HepG2 (cell line): Measurements from ENCODE around the gene PLCG1. TPM values are rescaled to one million over a fixed set of nuclear protein-coding genes. Genes with fewer than 3 reads are reported as not detected.

Experiments
- CBX5 ChIP-seq: sonication (generic); formaldehyde crosslinking; IDR thresholded peaks from 2 replicates; pipeline ENCODE4 v1.4.0; 2020; ENCODE audit warnings: missing genetic modification reagents, borderline replicate concordance
- HOXA7 ChIP-seq: sonication (generic); formaldehyde crosslinking; IDR thresholded peaks from 2 replicates; pipeline ENCODE4 v1.8.1; 2022; ENCODE audit warnings: mild to moderate bottlenecking, missing genetic modification reagents, moderate library complexity
- HOXD1 ChIP-seq: sonication (generic); formaldehyde crosslinking; IDR thresholded peaks from 2 replicates; pipeline ENCODE4 v1.5.0; 2020; ENCODE audit warnings: missing genetic modification reagents
- KDM3A ChIP-seq: IDR thresholded peaks from 2 replicates; pipeline ENCODE4 v1.6.1; 2018; ENCODE audit warnings: low read depth, missing compliant biosample characterization
- MAFK ChIP-seq, 2 experiments: IDR thresholded peaks in 1 of 2; conservative IDR thresholded peaks in 1 of 2; 2 replicates each; pipeline ENCODE4 v1.6.1; 2011; ENCODE audit warnings: improper control_type of control experiment in 2 of 2, low read length in 2 of 2
- NCOA2 ChIP-seq: sonication (generic); formaldehyde crosslinking; IDR thresholded peaks from 2 replicates; pipeline ENCODE4 v1.8.0; 2022; ENCODE audit warnings: inconsistent platforms
- NONO ChIP-seq, 2 experiments: fragments of 450-650 bp in 1 of 2; sonication (generic) in 1 of 2; formaldehyde crosslinking in 1 of 2; IDR thresholded peaks in 1 of 2; conservative IDR thresholded peaks in 1 of 2; 2 replicates each; pipeline versions ENCODE4 v1.6.1 to v1.8.0; 2017 to 2022; ENCODE audit warnings: mild to moderate bottlenecking in 1 of 2, missing genetic modification reagents in 1 of 2, moderate library complexity in 1 of 2
- NR2F2 ChIP-seq: IDR thresholded peaks from 2 replicates; pipeline ENCODE4 v1.6.1; 2012; ENCODE audit warnings: low read depth, inconsistent platforms, borderline replicate concordance
- ZNF24 ChIP-seq: fragments of 450-650 bp; IDR thresholded peaks from 2 replicates; pipeline ENCODE4 v1.6.1; 2017; ENCODE audit warnings: antibody characterized with exemption, mild to moderate bottlenecking
- ZNF329 ChIP-seq: sonication (generic); formaldehyde crosslinking; IDR thresholded peaks from 2 replicates; pipeline ENCODE4 v1.9.0; 2021; ENCODE audit warnings: low read depth, mild to moderate bottlenecking, missing genetic modification reagents
- ZNF460 ChIP-seq: sonication (generic); formaldehyde crosslinking; IDR thresholded peaks from 2 replicates; pipeline ENCODE4 v1.5.1; 2020; ENCODE audit warnings: missing genetic modification reagents, mild to moderate bottlenecking, borderline replicate concordance
- polyA plus RNA-seq, 8 experiments: library from polyadenylated mRNA; depleted of rRNA in 3 of 8; stranded (reverse) in 7 of 8; unstranded in 1 of 8; fragments of >200 nt; fragmentation: Illumina TruSeq in 4 of 8; extraction: Trizol in 4 of 8; gene quantifications; 2 replicates each; pipeline versions ENCODE4 v1.2.1 to v1.2.3, GENCODE V29; 2011 to 2016; ENCODE audit warnings: low read depth in 4 of 8, missing spikeins in 1 of 8, mixed read lengths in 1 of 8; ENCODE audit not compliant: insufficient read depth in 1 of 8
- total RNA-seq, 5 experiments: library from RNA; depleted of rRNA; stranded (reverse); fragments of >200 nt; fragmentation: Illumina TruSeq; extraction: Trizol; gene quantifications; 2 replicates each; pipeline ENCODE4 v1.2.3, GENCODE V29; 2016; ENCODE audit warnings: low read depth in 1 of 5
- TF ChIP-seq, protein P1 (sequence below): sonication (generic); formaldehyde crosslinking; IDR thresholded peaks from 2 replicates; pipeline ENCODE4 v1.4.0; 2020; ENCODE audit warnings: mild to moderate bottlenecking, missing genetic modification reagents, borderline replicate concordance
- TF ChIP-seq, protein P2 (sequence below): sonication (generic); formaldehyde crosslinking; IDR thresholded peaks from 2 replicates; pipeline ENCODE4 v1.4.0; 2020; ENCODE audit warnings: missing genetic modification reagents
- TF ChIP-seq, protein P3 (sequence below): sonication (generic); formaldehyde crosslinking; IDR thresholded peaks from 2 replicates; pipeline ENCODE4 v1.4.0; 2020; ENCODE audit warnings: missing genetic modification reagents
- TF ChIP-seq, protein P4 (sequence below): sonication (generic); formaldehyde crosslinking; IDR thresholded peaks from 2 replicates; pipeline ENCODE4 v1.5.0; 2020; ENCODE audit warnings: mild to moderate bottlenecking, missing genetic modification reagents

Gene PLCG1
- total and polyA plus RNA-seq, 2 of the 13 experiments (the other 11 are each of a cell fraction or from before 2014, with no cell fraction given): 85.3 to 158 TPM

DNA sequence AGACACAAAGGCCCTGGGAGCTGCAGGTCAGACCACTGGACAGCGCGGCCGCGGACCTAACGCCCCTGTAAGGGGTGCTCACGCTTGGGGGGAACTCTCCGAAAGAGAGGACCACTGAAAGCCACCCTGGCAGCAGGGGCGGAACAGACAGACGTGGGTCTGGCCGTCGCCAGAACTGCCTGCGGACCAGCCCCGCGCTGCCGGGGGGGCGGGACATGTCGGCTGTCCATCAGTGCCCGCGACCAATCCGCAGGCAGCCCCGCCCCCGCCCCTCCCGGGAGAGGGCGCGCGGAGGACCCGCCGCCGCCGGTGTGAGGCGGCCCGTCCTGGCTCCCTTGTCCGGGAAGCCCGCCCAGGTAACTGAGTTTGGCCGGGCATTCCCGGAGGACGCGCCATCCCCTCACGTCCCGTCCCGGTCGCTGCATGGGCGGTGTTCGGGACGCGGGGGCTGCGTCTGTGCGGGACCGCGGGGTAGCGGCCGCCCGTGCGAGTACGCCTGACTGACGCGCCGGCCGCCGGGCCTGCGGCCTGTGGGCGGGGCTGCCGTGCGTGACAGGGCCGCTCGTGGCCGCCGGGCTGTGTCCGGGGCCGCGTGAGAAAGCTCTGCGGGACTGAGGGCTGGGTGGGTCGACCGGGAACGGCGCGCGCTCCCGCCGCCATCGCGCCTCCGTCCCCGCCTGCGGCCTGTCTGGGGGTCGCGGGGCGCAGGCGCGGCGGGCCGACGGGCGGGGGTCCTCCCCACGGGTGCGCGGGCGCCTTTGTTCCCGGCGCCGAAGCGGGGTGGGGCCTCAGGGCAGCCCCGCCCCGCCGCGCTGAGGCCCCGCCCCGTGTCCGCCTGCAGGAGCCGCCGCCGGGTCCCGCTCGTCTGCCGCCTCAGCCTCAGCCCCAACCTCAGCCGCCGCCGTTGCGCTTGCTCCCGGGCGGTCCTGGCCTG, at the start of gene PLCG1 (continued):
- peak; percentile 91 for TF ChIP-seq ZNF329 (CRISPR knock-in tag)
- TF ChIP-seq, protein P1, sequence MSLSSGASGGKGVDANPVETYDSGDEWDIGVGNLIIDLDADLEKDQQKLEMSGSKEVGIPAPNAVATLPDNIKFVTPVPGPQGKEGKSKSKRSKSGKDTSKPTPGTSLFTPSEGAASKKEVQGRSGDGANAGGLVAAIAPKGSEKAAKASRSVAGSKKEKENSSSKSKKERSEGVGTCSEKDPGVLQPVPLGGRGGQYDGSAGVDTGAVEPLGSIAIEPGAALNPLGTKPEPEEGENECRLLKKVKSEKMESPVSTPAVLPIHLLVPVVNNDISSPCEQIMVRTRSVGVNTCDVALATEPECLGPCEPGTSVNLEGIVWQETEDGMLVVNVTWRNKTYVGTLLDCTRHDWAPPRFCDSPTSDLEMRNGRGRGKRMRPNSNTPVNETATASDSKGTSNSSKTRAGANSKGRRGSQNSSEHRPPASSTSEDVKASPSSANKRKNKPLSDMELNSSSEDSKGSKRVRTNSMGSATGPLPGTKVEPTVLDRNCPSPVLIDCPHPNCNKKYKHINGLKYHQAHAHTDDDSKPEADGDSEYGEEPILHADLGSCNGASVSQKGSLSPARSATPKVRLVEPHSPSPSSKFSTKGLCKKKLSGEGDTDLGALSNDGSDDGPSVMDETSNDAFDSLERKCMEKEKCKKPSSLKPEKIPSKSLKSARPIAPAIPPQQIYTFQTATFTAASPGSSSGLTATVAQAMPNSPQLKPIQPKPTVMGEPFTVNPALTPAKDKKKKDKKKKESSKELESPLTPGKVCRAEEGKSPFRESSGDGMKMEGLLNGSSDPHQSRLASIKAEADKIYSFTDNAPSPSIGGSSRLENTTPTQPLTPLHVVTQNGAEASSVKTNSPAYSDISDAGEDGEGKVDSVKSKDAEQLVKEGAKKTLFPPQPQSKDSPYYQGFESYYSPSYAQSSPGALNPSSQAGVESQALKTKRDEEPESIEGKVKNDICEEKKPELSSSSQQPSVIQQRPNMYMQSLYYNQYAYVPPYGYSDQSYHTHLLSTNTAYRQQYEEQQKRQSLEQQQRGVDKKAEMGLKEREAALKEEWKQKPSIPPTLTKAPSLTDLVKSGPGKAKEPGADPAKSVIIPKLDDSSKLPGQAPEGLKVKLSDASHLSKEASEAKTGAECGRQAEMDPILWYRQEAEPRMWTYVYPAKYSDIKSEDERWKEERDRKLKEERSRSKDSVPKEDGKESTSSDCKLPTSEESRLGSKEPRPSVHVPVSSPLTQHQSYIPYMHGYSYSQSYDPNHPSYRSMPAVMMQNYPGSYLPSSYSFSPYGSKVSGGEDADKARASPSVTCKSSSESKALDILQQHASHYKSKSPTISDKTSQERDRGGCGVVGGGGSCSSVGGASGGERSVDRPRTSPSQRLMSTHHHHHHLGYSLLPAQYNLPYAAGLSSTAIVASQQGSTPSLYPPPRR: no peak; the same call in 1 of the 2 replicates
- TF ChIP-seq, protein P2, sequence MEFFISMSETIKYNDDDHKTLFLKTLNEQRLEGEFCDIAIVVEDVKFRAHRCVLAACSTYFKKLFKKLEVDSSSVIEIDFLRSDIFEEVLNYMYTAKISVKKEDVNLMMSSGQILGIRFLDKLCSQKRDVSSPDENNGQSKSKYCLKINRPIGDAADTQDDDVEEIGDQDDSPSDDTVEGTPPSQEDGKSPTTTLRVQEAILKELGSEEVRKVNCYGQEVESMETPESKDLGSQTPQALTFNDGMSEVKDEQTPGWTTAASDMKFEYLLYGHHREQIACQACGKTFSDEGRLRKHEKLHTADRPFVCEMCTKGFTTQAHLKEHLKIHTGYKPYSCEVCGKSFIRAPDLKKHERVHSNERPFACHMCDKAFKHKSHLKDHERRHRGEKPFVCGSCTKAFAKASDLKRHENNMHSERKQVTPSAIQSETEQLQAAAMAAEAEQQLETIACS (CRISPR knock-in tag): peak; percentile 84
- TF ChIP-seq, protein P3, sequence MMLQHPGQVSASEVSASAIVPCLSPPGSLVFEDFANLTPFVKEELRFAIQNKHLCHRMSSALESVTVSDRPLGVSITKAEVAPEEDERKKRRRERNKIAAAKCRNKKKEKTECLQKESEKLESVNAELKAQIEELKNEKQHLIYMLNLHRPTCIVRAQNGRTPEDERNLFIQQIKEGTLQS (CRISPR knock-in tag): no peak; the same call in 1 of the 2 replicates
- peak; percentile 38; the same call in 1 of the 2 replicates for TF ChIP-seq CBX5 (CRISPR knock-in tag)
- TF ChIP-seq NR2F2: no peak
- peak; percentile 91 for TF ChIP-seq HOXD1
- TF ChIP-seq NONO (IDR thresholded peaks at IDR 0.05): no peak
- peak; percentile 73; the same call in 1 of the 2 replicates for TF ChIP-seq NONO (CRISPR knock-in tag; conservative IDR thresholded peaks at IDR 0.05)
- peak; percentile 27; the same call in 1 of the 2 replicates for TF ChIP-seq NCOA2 (CRISPR knock-in tag)
- peak; percentile 34; the same call in 1 of the 2 replicates for TF ChIP-seq ZNF24
- TF ChIP-seq HOXA7: no peak
- no peak for TF ChIP-seq MAFK (conservative IDR thresholded peaks at IDR 0.05 in 1 of 2, IDR thresholded peaks at IDR 0.05 in 1 of 2; ENCODE audit: low read length in 2 of 2)
- no peak; the same call in 1 of the 2 replicates for TF ChIP-seq KDM3A (CRISPR knock-in tag)
- no peak for TF ChIP-seq ZNF460 (CRISPR knock-in tag)
- TF ChIP-seq, protein P4, sequence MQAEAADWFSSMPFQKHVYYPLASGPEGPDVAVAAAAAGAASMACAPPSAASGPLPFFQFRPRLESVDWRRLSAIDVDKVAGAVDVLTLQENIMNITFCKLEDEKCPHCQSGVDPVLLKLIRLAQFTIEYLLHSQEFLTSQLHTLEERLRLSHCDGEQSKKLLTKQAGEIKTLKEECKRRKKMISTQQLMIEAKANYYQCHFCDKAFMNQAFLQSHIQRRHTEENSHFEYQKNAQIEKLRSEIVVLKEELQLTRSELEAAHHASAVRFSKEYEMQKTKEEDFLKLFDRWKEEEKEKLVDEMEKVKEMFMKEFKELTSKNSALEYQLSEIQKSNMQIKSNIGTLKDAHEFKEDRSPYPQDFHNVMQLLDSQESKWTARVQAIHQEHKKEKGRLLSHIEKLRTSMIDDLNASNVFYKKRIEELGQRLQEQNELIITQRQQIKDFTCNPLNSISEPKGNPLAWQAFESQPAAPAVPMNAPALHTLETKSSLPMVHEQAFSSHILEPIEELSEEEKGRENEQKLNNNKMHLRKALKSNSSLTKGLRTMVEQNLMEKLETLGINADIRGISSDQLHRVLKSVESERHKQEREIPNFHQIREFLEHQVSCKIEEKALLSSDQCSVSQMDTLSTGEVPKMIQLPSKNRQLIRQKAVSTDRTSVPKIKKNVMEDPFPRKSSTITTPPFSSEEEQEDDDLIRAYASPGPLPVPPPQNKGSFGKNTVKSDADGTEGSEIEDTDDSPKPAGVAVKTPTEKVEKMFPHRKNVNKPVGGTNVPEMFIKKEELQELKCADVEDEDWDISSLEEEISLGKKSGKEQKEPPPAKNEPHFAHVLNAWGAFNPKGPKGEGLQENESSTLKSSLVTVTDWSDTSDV (CRISPR knock-in tag): 0 out of 2 replicates have a peak, but pooled peaks have one; percentile 74
